ENCODE data around the gene TTC39A. TPM values are rescaled to one million over a fixed set of nuclear protein-coding genes. Genes with fewer than 3 reads are reported as not detected.

TTC39A gene
- total and polyA plus RNA-seq, 2 of the 13 experiments (the other 11 are each of a cell fraction or from before 2014, with no cell fraction given) = 0.33 to 1.5 TPM

DNA sequence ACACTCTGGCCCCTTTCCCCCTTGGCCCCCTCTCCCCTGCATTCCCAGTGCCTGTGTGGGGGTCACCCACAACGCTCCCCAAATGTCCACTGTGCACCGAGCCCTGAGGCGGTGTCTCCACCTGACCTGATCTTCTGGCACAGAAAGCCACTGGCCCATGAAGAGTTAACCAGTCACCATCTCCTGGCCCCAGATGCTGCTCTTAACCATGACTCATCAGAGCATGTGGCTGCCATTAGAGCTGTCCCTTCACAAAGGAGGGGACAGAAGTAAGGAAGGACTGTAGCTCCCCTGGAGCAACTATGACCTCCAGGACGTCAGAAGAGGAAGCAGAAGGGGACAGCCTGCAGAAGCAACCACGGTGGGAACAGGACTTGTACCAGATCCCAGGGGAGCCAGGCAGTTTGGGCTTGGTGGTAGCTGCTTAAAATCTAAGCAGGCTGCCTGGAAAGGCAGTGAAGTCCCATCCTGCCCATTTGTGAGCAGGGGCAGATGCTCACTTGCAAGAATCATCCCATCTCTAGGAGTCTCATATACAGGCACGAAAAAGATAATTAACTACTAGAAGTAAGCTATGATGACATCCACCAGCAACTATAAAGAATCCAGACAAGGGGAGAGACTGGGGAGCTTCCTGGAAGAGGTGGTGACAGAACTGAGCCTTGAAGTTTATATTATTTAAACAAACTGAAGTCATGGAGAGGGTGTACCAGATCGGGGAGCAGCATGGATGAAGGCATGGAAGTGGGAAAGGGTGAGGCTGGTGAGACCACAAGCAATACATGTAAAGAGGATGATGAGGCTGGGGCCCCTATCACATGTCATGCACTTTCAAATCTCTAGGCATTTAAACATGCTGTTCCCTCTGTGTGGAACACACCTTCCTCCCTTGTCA, 1.1 kb upstream of the TTC39A start (continued):
- TF ChIP-seq, protein P1, sequence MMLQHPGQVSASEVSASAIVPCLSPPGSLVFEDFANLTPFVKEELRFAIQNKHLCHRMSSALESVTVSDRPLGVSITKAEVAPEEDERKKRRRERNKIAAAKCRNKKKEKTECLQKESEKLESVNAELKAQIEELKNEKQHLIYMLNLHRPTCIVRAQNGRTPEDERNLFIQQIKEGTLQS (CRISPR knock-in tag; IDR thresholded peaks at IDR 0.05) = peak; percentile 89
- 0 out of 2 replicates have a peak, but pooled peaks have one; percentile 30 for TF ChIP-seq MIER2 (CRISPR knock-in tag; IDR thresholded peaks at IDR 0.05)
- TF ChIP-seq, protein P2, sequence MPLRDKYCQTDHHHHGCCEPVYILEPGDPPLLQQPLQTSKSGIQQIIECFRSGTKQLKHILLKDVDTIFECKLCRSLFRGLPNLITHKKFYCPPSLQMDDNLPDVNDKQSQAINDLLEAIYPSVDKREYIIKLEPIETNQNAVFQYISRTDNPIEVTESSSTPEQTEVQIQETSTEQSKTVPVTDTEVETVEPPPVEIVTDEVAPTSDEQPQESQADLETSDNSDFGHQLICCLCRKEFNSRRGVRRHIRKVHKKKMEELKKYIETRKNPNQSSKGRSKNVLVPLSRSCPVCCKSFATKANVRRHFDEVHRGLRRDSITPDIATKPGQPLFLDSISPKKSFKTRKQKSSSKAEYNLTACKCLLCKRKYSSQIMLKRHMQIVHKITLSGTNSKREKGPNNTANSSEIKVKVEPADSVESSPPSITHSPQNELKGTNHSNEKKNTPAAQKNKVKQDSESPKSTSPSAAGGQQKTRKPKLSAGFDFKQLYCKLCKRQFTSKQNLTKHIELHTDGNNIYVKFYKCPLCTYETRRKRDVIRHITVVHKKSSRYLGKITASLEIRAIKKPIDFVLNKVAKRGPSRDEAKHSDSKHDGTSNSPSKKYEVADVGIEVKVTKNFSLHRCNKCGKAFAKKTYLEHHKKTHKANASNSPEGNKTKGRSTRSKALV (CRISPR knock-in tag; IDR thresholded peaks at IDR 0.05) = 0 out of 2 replicates have a peak, but pooled peaks have one; percentile 48
- TF ChIP-seq RFX3 (CRISPR knock-in tag; IDR thresholded peaks at IDR 0.05) = no peak
- TF ChIP-seq ZBTB3 (CRISPR knock-in tag; IDR thresholded peaks at IDR 0.05; ENCODE audit: borderline replicate concordance, low read depth) = no peak
- TF ChIP-seq NFYC (CRISPR knock-in tag; IDR thresholded peaks at IDR 0.05) = no peak
- TF ChIP-seq ZZZ3 (CRISPR knock-in tag; IDR thresholded peaks at IDR 0.05; ENCODE audit: borderline replicate concordance) = no peak
- TF ChIP-seq ZKSCAN1 (IDR thresholded peaks at IDR 0.05; ENCODE audit: low read length) = no peak
- 0 out of 2 replicates have a peak, but pooled peaks have one; percentile 33 for TF ChIP-seq YEATS4 (CRISPR knock-in tag; IDR thresholded peaks at IDR 0.05; ENCODE audit: borderline replicate concordance)
- 0 out of 2 replicates have a peak, but pooled peaks have one; percentile 32 for TF ChIP-seq BRD4 (CRISPR knock-in tag; IDR thresholded peaks at IDR 0.05)
- TF ChIP-seq ZNF562 (CRISPR knock-in tag; IDR thresholded peaks at IDR 0.05; ENCODE audit: borderline replicate concordance) = no peak
- no peak for TF ChIP-seq IKZF1 (IDR thresholded peaks at IDR 0.05)
- TF ChIP-seq, protein P3, sequence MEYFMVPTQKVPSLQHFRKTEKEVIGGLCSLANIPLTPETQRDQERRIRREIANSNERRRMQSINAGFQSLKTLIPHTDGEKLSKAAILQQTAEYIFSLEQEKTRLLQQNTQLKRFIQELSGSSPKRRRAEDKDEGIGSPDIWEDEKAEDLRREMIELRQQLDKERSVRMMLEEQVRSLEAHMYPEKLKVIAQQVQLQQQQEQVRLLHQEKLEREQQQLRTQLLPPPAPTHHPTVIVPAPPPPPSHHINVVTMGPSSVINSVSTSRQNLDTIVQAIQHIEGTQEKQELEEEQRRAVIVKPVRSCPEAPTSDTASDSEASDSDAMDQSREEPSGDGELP (IDR thresholded peaks at IDR 0.05; ENCODE audit: borderline replicate concordance, low read depth) = peak; percentile 13; the same call in 1 of the 2 replicates
- TF ChIP-seq, protein P4, sequence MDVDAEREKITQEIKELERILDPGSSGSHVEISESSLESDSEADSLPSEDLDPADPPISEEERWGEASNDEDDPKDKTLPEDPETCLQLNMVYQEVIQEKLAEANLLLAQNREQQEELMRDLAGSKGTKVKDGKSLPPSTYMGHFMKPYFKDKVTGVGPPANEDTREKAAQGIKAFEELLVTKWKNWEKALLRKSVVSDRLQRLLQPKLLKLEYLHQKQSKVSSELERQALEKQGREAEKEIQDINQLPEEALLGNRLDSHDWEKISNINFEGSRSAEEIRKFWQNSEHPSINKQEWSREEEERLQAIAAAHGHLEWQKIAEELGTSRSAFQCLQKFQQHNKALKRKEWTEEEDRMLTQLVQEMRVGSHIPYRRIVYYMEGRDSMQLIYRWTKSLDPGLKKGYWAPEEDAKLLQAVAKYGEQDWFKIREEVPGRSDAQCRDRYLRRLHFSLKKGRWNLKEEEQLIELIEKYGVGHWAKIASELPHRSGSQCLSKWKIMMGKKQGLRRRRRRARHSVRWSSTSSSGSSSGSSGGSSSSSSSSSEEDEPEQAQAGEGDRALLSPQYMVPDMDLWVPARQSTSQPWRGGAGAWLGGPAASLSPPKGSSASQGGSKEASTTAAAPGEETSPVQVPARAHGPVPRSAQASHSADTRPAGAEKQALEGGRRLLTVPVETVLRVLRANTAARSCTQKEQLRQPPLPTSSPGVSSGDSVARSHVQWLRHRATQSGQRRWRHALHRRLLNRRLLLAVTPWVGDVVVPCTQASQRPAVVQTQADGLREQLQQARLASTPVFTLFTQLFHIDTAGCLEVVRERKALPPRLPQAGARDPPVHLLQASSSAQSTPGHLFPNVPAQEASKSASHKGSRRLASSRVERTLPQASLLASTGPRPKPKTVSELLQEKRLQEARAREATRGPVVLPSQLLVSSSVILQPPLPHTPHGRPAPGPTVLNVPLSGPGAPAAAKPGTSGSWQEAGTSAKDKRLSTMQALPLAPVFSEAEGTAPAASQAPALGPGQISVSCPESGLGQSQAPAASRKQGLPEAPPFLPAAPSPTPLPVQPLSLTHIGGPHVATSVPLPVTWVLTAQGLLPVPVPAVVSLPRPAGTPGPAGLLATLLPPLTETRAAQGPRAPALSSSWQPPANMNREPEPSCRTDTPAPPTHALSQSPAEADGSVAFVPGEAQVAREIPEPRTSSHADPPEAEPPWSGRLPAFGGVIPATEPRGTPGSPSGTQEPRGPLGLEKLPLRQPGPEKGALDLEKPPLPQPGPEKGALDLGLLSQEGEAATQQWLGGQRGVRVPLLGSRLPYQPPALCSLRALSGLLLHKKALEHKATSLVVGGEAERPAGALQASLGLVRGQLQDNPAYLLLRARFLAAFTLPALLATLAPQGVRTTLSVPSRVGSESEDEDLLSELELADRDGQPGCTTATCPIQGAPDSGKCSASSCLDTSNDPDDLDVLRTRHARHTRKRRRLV (CRISPR knock-in tag; IDR thresholded peaks at IDR 0.05) = no peak
- no peak for TF ChIP-seq ZNF790 (CRISPR knock-in tag; IDR thresholded peaks at IDR 0.05; ENCODE audit: borderline replicate concordance)
- TF ChIP-seq, protein P5, sequence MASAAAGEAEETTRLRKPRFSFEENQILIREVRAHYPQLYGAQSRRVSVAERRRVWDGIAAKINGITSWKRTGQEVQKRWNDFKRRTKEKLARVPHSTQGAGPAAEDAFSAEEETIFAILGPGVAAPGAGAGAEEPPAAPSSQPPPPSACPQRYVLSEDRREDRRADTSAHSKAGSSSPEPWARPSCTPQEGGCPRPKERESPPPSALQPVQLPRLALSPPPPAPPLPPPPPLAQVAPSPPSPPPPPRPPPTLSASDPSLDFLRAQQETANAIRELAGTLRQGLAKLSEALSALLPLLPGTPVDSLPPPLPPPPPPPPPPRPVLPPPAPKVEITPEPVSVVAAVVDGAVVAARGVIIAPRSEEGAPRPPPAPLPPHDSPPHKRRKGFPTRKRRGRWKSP (CRISPR knock-in tag; IDR thresholded peaks at IDR 0.05) = no peak
- TF ChIP-seq ZNF431 (CRISPR knock-in tag; IDR thresholded peaks at IDR 0.05; ENCODE audit: borderline replicate concordance, low read depth) = no peak
